OCI-M1 (cell line): ENCODE data around the gene C20orf173.

Experiments
- DNase-seq: peaks from one replicate; lab custom pipeline; 2025; lab: John Stamatoyannopoulos, UW

Gene C20orf173

DNA sequence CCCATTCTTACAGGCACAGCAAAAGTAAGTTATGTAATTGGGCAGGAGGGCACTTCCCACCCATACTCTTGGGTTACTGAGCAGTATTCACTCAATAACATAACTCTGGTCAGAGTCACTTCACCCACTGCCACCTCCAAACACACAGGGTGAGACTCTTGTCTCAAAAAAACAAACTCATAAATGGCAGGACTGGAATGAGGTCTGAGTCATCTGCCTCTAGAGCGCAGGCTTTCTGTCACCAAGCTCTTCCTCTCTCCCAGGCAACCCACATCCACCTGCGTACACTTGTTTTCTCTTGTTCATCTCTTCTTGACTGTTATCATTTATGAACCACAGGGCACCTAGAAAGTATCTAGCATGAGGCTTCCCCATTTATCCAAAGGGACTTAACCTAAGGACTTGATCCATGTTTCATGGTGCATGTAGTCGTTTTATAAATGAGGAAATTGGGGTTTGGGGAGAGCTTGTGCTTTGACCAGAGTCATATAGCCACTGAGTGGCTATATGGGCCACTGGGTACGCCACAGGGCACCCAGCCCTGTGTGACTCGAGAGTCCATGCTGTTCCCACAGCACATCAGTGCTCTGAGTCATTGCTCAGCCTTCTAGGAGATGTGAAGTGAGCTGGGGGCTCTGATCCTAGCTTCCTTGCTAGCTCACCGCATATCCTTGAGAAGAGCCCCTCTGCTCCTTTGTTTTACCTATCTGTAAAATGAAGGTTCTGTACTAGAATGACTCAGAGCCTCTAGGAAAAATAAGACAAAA, 22.4 kb downstream of the C20orf173 start:
- no peak for DNase-seq

DNA sequence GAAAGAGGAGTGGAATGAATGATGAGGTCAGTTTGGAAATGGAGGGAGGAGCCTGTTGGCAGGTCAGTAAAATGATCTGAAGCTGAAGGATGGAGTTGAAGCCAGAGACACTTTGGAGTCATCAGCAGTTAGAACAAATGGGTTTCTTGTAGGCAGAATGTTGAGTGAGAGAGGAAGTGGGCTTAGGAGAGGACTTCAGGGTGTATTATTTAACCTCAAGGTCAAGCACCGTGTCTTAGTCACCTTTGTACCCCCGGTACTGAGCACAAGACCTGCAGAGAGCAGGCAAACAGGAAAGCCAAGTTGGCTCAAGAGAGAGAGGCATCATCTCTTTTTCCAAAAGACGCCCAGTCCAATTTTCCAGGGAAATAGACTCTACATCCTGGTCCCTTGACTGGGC, 23.3 kb downstream of the C20orf173 start:
- DNase-seq: no peak

DNA sequence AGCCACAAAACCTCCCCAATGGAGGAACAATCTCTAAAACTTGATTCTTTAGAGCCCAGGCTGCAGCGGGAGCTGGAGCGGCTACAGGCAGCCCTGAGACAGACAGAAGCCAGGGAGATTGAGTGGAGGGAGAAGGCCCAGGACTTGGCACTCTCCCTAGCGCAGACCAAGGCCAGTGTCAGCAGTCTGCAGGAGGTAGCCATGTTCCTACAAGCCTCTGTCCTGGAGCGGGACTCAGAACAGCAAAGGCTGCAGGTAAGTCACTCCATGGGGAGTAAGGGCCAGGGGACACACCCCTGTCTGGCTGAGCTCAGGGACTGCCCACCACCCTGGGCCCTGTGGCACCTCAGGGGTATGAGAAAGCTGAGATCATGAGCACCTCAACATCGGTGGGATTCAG, 24.7 kb downstream of the C20orf173 start:
- no peak for DNase-seq

DNA sequence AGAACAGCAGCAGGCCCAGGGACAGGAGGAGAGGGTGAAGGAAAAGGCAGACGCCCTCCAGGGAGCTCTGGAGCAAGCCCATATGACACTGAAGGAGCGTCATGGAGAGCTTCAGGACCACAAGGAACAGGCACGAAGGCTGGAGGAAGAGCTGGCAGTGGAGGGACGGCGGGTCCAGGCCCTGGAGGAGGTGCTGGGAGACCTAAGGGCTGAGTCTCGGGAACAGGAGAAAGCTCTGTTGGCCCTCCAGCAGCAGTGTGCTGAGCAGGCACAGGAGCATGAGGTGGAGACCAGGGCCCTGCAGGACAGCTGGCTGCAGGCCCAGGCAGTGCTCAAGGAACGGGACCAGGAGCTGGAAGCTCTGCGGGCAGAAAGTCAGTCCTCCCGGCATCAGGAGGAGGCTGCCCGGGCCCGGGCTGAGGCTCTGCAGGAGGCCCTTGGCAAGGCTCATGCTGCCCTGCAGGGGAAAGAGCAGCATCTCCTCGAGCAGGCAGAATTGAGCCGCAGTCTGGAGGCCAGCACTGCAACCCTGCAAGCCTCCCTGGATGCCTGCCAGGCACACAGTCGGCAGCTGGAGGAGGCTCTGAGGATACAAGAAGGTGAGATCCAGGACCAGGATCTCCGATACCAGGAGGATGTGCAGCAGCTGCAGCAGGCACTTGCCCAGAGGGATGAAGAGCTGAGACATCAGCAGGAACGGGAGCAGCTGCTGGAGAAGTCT, 25.5 kb downstream of the C20orf173 start:
- no peak for DNase-seq

DNA sequence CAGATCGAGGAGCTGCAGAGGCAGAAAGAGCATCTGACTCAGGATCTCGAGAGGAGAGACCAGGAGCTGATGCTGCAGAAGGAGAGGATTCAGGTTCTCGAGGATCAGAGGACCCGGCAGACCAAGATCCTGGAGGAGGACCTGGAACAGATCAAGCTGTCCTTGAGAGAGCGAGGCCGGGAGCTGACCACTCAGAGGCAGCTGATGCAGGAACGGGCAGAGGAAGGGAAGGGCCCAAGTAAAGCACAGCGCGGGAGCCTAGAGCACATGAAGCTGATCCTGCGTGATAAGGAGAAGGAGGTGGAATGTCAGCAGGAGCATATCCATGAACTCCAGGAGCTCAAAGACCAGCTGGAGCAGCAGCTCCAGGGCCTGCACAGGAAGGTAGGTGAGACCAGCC, 26.2 kb downstream of the C20orf173 start:
- DNase-seq: no peak

DNA sequence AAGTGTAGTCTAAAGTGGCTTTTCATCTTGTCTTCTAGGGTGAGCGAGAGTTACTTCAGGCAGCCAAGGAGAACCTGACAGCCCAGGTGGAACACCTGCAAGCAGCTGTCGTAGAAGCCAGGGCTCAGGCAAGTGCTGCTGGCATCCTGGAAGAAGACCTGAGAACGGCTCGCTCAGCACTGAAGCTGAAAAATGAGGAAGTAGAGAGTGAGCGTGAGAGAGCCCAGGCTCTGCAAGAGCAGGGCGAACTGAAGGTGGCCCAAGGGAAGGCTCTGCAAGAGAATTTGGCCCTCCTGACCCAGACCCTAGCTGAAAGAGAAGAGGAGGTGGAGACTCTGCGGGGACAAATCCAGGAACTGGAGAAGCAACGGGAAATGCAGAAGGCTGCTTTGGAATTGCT, 27.1 kb downstream of the C20orf173 start:
- DNase-seq: no peak

DNA sequence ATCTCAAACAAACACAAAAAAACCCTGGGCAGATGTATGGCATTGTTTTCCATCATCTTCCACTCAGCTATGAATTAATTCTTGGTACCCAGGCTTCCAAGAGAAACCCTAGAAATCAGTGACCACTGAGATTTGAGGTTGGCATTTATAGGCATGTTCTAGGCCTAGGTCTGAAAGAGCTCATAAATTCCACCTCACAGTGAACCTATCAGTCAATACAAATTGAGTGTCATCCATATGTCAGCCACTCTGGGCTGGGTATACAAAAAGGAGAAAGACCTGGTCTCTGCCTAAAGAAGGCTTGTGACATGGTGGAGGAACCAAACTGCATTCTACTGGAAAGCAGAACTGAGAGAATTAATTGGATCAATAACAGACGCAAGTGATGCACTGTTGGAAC, 30.2 kb downstream of the C20orf173 start:
- DNase-seq: no peak

DNA sequence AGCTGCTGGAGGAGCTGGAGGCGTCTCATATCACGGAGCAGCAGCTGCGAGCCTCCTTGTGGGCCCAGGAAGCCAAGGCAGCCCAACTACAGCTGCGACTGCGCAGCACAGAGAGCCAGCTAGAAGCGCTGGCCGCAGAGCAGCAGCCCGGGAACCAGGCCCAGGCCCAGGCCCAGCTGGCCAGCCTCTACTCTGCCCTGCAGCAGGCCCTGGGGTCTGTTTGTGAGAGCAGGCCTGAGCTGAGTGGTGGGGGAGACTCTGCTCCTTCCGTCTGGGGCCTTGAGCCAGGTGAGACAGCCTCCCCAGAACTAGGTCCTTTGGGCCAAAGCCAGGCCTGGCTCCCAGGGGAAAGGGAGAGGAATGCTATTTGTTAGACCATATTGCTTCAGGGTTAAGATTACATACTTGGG, 31.7 kb downstream of the C20orf173 start:
- DNase-seq: no peak

DNA sequence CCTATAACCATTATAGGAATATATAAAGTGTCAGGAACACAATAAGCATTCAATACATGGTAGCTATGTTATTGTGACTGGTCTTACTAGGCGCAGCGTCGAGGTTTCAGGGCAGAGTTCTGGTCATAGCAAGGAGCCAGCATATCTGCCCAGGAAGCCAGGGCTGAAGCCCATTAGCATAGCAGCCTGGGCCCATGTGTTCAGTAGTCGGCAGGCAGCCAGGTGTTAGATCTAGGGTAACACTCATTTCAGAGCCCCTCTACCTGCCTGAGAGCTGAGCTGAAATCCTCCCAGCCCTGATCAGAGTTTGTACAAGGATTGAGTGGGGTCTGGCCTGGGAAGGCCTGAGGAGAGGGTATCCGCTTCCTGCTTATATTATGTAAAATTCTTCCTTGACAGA, 32.1 kb downstream of the C20orf173 start:
- no peak for DNase-seq

DNA sequence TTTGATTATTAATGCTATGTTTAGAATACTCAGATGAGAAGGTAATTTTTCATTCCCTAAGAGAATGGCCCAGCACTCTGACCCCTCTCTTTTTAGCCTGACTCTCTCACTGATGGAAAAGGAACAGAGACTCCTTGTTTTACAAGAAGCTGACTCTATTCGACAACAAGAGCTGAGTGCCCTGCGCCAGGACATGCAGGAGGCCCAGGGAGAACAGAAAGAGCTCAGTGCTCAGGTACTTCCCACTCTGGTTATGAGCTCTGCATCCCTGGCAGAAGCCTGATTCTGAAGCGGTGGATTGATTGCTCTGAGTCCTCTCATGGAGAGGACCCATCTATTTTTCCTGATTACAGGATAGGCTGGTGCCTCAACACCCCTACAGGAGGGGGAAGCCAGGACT, 33.0 kb downstream of the C20orf173 start:
- no peak for DNase-seq

DNA sequence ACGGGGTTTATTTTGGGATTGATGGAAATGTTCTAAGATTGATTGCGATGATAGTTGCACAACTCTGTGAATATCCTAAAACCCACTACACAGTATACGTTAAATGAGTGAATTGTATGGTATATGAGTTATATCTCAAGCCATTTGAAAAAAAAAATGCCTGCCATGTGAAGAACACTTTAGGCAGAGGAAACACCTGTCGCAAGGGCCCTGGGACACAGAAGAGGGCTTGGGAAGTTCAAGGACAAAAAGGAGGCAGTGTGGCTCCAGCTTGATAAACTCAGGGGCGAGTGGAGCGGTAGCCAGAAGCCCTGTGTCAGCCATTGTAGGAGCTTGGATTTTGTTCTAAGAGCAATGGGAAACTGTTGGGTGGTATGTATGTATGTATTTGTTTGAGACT, 37.1 kb downstream of the C20orf173 start:
- no peak for DNase-seq

DNA sequence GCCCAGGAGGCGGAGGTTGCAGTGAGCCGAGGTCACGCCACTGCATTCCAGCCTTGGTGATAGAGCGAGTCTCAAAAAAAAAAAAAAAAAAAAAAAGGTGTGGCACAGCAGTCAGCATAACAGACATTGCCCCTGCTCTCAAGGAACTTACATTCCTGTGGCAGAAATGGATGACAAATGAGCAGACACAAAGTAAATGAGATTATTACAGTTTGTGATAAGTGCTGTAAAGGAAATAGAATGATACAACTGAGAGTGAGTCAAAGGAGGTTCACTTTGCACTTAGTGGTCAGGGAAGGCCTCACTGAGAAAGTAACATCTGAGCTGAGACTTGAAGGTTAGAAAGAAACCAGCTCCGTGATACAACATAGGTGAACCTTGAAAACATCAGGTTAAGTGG, 37.6 kb downstream of the C20orf173 start:
- no peak for DNase-seq

DNA sequence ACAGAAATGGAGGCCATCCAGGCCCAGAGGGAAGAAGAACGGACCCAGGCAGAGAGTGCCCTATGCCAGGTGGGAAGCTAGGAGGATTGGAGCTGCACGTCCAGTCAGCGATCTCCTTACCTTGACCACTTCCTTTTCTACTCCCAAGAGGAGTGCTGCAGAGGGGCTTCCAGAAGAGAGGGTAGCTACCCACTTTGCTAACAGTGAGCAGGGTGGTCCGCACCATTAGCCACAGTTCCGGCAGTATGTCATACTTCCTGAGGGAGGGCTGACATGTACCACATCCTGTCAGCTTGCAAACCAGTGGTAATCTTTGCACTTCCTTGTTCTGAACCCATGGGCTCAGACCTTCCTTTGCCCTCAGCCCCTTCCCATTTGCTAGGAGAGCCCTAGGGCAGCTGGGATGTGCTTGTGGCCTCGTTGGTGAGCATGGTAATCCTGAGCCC, 38.7 kb downstream of the C20orf173 start:
- no peak for DNase-seq

DNA sequence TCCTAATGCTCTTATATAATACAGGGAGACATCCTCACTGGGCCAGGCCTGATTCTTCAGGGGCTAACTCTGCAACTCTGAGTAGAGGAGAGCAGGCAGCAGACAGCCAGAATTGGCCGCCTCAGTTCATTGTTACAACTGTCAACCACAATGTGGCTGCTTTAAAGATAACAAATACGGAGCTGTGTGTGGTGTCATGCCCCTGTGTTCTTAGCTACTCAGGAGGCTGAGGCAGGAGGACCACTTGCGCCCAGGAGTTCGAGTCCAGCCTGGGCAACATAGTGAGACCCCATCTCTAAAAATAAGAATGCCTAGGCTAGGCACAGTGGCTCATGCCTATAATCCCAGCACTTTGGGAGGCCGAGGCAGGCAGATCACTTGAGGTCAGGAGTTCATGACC, 39.7 kb downstream of the C20orf173 start:
- DNase-seq: no peak

DNA sequence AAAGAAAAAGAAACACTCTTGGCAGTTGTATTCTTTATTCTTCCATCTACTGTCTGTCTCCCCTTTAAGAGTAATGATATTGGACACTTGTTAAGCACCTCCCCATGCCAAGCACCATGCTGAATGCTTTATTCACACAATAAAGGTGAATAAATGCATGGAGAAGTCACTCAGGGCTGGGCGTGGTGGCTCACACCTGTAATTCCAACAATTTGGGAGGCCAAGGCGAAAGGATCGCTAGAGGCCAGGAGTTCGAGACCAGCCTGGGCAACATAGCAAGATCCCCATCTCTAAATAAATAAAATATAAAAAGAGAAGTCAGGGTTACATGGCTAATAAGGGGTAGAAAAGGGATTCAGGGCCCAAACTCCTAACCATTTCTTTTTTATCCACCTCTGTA, 42.0 kb downstream of the C20orf173 start:
- no peak for DNase-seq

DNA sequence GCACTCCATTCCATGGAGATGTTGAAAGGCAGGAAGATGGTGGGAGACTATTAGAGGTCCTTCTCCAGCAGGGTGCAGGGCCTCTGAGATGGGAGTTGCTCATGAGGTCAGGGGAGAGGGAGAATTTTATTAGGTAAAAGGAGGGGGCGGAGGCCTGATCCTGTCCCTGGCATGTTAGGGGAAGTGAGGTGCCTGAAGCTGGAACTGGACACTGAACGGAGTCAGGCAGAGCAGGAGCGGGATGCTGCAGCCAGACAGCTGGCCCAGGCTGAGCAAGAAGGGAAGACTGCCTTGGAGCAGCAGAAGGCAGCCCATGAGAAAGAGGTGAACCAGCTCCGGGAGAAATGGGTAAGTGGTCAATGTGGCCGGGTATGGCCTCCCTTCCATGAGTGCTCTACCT, 49.7 kb downstream of the C20orf173 start:
- no peak for DNase-seq

DNA sequence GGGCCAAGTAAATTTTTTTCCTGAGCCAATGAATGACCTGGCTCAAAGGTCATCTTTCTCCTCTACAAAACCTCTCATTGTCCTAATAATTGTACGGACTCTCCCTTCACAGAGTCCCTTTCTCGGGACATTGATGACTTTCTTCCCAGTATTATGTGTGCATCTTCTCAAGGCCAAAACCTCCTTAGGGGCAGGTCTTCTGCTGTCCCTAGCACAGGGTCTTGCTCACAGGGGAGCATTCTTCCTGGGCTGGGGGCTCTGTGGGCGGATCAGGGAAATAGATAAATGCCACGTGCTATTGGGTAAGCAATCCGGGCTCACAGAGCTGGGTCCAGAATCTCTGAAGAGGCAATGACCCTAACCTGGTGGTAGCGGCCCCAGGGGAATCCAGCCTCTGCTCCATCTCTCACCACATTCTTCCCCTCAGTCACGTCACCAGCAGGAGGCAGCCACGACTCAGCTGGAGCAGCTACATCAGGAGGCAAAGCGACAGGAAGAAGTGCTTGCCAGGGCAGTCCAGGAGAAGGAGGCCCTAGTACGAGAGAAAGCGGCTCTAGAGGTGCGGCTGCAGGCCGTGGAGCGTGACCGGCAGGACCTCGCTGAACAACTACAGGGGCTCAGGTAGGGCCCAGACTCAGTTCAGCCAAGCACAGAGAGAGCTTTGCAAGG, 50.5 kb downstream of the C20orf173 start:
- no peak for DNase-seq
